ENCODE results near the gene ADAMTS3.
"Not testable (repeated sequence)": the region's sequence is repeated elsewhere in the genome, so short reads cannot be mapped to it uniquely, and the experiment has no call there.

ADAMTS3 gene

DNA sequence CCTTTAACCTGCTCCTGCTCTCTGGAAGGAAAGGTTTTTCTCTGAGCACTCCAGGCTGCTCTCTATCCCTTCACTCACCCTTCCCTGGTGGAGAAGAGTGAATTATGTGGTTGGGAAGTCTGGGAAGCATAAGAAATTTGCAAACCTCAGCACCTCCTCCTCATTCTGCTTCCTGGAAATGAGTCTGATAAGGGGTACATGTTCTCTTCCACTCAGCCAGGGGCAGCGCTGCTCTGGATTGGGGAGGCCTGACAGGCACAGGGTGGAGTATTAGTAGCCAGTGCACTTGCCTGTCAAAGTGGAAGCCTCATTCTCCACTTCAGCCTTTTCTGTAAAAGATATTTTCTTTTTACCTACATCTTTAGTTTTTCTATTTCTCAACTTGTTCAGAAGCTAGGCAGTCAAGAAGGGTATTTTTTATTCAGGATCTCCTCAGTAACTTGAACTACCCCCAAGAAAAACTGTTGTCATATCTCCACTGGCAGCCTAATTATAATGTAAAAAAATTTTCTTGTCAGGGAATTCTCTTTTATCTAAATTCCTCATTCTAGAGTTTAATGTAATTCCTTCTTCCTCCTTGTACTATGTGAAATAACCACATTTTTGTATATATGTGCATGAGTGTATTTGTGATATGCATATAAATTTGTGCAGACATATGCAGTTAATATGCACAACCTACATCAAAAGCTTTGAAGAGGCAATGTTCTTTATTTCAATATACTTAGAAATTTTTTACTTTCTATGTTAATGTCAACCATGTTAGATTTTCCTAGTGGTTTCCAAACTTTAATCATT lies 15.3 kb downstream of the ADAMTS3 start:
- no peak for DNase-seq (ENCODE audit: low read depth in 2 of 2)

DNA sequence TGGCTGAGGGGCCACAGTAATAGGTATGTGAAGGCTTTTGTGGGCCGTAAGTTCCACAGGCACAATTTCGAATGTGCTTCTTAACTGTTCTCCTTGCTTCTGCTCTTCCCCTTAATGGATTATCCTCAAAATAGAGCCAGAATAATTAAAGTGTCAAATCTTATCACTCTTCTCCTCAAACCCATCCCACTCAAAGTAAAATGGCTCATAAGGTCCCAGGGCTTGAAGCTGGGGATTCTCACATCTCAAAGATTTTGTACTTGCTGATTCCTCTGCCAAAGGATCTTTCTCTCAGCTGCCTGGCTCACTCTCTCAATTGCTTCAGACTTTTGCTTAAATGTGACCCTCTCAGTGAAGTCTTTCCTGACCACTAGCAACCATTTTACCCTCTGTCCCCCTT lies 16.6 kb downstream of the ADAMTS3 start:
- no peak for DNase-seq (ENCODE audit: low read depth in 2 of 2)

DNA sequence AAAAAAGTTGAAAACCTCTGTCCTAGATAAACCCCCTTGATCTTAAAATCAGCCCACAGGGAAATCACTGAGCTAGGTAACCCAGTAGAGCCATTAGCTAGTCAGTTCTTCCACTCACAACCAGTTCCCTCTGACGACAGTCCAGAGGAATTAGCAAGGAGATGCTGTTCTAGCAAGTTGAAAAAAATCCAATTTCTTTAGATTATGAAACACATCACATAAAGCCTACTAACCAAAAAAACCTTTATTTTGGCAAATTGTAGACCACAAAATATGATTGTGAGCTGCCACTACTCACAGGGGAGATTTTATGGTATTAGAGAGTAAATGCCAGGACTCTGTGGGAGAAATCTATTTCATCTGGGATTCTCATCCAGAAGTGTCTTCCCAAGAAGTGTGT lies 22.6 kb downstream of the ADAMTS3 start:
- no peak for DNase-seq (ENCODE audit: low read depth in 2 of 2)

DNA sequence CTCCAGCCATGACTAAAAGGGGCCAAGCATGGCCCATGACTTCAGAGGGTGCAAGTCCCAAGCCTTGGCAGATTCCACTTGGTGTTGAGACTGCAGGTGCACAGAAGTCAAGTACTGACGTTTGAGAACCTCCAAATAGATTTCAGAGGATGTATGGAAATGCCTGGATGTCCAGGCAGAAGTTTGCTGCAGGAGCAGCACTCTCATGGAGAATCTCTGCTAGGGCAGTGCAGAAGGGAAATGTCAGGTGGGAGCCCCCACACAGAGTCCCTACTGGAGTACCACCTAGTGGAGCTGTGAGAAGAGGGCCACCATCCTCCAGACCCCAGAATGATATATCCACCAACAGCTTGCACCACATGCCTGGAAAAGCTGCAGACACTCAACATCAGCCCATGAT lies 28.3 kb downstream of the ADAMTS3 start:
- DNase-seq (ENCODE audit: low read depth in 2 of 2) = not testable (repeated sequence)

DNA sequence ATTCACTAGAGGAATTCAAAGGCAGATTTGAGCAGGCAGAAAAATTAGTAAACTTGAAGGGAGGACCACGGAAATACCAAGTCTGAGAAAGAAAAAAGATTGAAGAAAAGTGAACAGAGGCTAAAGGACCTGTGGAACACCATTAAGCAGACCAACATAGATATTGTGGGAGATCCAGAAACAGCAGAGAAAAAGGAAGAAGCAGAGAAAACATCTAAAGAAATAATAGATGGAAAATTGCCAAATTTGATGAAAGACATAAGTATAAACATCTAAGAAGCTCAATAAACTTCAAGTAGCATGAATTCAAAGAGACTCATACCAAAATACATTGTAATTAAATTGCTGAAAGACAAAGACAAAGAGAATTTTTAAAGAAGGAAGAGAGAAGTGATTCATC lies 31.0 kb downstream of the ADAMTS3 start:
- no peak for DNase-seq (ENCODE audit: low read depth in 2 of 2)

DNA sequence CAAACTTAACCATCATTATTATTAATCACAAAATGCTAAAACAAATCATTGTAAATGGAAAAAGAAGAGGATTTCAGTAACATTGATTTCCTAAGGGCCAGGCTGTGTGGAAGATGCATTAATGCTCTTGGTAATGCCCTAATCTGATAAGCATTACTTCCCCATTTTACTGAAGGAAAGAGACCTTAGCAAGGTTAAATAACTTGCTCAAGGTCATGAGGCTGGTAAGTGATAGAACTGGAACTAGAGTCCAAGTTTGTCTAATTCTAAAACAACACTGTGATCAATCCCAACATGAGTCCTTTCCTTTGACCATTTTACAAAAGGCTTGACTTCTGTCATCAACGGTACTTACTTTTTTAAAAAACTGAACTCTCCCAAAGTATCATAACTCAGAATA lies 32.6 kb downstream of the ADAMTS3 start:
- no peak for DNase-seq (ENCODE audit: low read depth in 2 of 2)

DNA sequence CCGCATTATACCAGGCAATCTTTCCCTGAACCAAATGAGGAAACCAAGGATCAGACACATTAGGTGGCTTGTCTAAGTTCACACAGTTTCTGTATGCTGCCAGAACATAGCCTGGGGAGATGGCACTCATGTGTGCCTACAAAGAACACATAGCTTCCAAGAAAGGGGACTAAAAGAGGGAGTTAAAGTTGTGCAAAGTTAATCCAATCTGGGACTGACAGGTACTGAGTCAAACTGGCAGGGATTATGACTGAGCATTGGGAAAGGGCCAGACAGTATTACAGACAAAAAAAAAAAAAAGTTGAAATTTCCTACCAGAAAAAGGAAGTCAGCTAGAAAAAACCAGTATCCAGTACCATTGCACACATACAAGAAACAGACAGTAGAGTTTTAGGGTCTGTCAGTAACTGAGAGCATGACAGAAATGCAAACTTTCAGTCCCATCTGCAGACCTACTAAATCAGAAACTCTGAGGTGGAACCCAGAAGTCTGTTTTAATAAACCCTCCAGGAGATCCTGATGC lies 37.2 kb downstream of the ADAMTS3 start:
- no peak for DNase-seq (ENCODE audit: low read depth in 2 of 2)

DNA sequence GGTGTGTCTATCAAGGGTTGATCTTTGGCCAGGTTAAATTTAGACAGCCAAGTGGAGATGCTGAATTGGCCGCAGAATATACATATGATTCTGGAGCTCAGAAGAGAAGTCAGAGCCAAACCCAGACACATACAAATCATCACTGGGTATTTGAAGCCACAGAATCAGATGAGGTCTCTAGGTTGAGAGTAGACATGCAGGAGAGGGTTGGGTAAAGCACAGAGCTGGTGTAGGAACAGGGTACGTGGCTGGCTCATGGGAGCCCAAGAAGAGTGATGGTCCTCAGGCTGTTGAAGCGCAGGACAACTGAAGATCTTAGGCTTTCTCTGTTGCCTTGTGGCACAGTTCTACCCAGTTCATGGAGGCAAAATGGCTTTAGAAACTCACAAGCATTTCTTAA lies 37.7 kb downstream of the ADAMTS3 start:
- no peak for DNase-seq (ENCODE audit: low read depth in 2 of 2)

DNA sequence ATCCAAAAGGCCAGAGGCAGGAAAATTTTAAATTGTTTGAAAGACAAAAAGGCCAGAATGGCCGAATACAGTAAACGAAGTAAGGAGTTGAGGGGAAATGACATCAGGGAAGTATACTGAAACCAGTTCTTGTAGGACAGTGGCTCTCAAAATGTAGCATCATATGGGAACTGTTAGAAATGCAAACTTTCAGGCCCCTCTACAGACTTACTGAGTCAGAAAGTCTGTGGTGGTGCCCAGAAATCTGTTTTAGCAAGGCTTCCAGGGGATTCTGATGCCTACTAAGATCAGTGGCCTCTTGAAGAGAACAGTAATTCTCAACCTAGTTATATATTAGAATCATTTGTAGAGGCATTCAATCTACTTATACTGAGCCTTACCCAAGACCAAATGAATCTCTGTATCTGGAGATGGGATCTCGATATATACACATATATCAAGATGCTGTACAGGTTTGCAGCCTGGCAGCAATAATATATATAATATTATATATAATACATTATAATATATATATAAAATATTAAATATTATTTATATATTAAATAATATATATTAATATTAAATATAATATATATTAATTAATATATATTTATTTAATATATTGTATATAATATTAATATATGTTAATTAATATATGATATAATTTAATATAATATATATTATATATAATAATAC lies 39.7 kb downstream of the ADAMTS3 start:
- no peak for DNase-seq (ENCODE audit: low read depth in 2 of 2)

DNA sequence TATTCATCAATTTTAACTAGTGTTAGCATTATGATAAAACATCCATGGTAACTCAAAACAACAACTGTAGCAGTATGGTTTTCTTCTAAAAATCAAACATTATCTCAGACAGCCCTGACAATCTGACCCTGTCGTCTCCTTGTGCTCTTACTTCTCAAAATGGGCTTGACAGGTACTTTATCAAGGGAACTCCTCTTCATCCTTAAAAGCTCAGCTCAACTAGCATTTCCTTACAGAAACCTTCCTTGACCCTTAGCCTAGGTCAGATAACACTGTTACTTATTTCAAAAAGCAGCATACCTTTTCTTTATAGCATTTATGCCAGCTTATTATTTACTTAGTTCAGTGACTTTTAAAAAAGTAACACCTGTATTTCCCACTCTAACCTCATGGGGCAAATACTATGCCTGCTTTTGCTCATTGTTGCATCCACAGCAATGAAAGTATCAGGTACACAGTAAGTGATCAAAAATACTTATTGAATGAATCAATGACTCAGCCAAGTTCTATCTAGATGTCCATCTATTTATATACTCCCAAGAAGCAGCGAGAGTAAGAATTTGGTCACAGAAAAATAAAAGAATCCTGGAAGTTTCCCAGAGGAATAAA lies 41.9 kb downstream of the ADAMTS3 start:
- DNase-seq (ENCODE audit: low read depth in 2 of 2) = no peak

DNA sequence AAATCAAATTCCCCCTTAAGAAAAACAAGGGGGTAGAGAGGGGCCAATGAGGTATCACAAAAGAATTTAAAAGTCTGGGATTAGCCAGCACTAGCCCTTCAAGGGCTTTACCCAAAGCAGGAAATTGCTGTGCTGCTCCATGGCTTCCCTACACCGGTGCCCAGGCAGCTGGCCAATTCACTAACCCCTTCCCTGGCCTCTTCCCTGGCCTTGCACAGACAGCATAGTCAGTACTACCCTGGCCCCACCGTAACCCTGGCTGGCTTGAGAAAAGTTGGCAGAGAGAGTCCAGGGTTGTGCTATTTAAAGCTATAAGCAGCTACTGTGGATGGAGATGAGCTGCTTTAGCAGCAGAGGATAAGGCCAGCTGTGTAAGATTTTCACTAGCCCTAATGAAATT lies 43.1 kb downstream of the ADAMTS3 start:
- no peak for DNase-seq (ENCODE audit: low read depth in 2 of 2)

DNA sequence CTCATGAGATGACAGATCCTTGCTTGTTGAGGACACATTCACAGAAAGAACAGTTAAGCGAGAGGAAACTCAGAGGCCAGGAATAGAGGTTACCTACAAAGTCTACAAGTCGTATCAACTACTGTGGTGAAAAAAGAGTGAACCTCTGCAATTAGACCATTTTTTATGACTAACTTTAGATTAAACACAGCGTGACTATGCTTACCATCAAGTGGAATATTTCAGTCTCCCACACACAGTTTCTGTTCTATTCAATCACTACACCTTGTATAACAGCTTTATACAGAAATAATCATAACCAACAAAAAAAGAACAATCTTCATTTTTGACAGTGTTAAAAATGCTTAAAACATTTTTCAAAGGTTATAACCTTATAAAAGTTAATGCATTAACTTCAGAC lies 46.6 kb downstream of the ADAMTS3 start:
- no peak for DNase-seq (ENCODE audit: low read depth in 2 of 2)

DNA sequence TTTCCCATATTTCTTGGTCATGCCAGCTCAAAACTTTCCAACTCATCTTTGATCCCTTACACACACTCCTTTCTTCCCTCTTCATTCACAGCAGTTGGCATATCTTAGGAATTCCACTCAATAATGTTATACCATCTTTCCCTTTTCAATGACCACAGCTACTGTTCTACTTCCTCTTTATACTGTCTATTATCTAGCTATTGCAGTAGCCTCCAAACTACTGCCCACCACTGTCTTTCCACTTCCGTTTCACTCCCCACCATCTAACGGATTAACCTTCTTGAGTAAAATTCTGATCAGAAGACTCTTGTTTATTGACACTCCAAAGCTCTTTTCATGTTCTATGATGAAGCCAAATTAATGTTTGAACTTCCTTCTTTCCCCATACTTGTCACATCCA lies 55.8 kb downstream of the ADAMTS3 start:
- no peak for DNase-seq (ENCODE audit: low read depth in 2 of 2)

DNA sequence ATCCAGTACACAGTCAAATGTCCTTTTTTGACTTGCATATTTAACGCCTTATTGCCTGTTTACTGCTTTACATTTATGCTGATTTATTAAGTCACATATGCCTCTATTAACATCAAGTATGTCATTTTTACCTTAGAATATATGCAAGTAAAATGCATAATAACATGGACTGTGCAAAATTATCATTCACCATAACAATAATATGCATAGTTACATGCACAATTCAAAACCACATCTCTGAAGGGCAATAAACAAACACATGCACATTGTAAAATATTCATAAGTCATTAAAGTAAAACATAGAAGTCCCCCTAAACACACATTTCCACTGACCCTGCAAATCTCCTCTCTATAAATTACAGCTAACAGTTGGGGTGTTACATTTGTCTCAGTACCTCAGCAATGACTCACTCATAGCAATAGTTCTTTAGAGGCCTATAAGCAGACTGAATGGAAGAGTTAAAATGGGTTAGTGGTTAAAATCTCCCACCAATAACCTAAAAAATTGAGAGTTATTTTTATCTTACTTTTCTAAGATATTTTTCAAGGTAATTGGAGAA lies 61.1 kb downstream of the ADAMTS3 start:
- no peak for DNase-seq (ENCODE audit: low read depth in 2 of 2)

DNA sequence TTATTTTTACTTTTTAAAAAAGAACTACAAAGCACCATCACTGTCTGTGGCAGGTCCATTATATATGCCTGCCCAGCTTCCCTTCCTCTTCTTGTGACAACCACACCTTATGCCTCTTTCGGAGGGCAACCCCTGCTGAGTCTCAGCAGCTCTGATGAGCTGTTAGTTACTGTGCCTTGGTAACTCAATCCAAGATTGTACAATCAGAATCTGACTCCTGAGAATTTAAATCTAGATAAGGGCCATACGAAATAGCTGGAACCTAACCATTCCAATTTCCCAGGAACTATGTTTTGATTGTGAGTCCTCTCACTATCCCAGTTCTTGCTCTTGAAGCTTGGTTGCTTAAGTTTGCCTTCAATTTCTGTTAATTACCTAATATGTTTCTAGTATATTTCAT lies 61.9 kb downstream of the ADAMTS3 start:
- DNase-seq (ENCODE audit: low read depth in 2 of 2) = no peak

DNA sequence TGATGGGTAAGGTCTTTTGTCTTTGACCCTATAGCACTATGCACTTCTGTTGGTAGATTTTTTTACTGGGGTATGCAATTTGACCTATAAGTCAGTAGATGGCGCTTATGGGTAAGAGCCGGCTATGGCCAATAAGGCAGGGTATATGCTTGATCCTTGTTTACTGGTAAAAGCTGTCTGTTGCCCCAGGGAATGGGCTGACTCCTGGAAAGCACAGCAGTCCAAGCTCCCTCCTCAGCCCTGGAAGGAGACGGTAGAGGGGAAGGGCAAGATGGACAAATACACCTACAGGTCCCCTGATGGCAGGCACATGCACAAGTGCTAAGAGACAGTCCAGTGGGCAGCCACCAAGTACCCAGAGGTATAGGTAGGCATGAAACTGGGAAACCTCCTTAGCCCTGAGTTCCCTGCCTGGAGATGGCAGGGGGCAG lies 63.7 kb downstream of the ADAMTS3 start:
- no peak for DNase-seq (ENCODE audit: low read depth in 2 of 2)

DNA sequence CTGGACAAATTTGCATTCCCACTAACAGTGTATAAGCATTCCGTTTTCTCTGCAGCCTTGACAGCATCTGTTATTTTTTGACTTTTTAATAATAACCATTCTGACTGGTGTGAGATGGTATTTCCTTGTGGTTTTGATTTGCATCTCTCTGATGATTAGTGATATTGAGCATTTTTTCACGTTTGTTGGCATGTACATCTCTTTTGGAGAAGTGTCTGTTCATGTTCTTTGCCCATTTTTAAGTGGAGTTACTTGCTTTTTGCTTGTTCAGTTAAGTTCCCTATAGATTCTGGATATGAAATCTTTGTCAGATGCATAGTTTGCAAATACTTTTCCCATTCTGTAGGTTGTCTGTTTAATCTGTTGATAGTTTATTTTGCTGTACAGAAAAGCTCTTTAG lies 68.8 kb downstream of the ADAMTS3 start:
- no peak for DNase-seq (ENCODE audit: low read depth in 2 of 2)

DNA sequence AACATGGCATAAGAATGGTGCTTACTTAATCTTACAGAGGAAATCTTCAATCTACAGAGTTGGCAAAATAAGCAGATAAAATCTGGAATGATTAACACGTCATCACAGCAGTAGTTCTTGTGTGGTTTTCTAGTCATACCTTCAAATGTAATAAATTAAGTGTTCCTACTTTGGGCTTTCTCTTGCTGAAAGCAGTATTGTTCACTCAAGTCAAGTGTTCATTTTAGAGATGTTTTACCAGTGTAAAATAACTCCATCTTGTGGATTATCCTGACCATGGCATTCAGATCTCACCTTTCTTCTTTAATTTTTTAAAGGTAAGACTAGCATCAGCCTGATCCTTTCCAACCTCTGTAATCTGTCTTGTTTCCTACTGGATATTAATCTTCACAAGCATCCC lies 72.9 kb downstream of the ADAMTS3 start:
- DNase-seq (ENCODE audit: low read depth in 2 of 2) = no peak

DNA sequence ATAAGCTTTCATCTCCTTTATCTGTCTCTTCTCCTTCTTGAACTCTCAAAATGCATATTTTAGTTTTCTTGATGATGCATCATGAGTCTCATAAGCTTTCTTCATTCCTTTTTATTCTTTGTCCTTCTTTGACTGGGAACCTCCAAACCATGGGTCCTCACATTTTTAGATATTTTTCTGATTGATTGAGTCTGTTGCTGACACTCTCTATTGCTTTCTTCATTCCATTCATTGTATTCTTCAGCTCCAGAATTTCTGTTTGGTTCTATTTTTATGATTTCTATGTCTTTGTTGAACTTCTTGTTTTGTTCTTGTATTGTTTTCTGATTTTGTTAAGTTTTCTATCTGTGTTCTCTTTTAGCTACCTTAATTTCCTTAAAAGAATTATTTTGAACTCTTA lies 74.9 kb downstream of the ADAMTS3 start:
- no peak for DNase-seq (ENCODE audit: low read depth in 2 of 2)

DNA sequence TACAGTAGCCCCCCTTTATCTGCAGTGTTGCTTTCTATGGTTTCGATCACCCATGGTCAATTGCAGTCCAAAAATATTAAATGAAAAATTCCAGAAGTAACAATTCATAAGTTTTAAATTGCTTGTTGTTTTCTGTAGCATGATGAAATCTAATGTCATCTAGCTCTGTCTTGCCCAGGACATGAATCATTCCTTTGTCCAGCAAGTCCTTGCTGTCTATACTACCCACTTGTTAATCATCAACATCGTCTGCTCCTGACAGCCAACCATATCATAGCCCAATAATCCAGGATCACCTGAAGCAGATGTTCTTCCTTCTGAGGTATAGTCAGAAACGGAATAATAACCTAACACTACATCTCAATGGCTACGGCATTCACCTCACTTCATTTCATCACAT lies 79.8 kb downstream of the ADAMTS3 start:
- DNase-seq (ENCODE audit: low read depth in 2 of 2) = no peak

DNA sequence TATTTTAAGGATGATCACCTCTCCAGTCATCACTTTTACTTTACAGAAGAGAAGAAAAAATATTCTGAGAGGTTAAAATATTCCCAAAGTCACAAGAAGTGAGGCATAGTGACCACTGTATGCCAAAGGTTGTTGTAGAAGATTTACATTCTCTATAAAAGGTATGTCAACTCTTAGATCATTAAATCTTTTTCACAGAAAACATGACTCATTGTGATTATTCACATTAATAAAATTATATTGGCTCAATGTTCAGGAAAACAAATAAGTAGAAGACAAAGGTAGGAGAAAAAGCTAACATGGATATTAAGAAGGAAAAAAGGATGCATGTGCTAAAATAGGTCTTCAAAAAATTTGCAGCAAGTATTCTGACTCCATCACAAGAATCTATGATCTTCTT lies 82.0 kb downstream of the ADAMTS3 start:
- DNase-seq (ENCODE audit: low read depth in 2 of 2) = no peak

DNA sequence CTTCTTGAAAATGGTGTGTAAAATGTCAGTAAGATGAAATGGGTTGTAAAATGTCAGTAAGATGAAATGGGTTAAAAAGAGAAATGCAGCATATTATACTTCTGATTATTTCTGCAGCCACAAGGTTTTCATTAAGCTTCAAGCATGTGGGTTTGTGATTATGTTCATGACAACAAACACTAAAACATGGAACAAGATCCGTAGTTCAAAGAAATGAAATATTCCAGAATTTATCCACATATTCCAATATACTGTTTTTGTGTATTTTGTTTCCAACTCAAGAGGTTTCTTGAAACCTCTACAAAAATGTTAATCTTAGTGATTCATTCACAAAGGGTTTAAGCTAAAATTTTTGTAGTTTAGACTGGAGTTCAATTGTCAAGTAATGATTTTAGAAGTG lies 84.0 kb downstream of the ADAMTS3 start:
- no peak for DNase-seq (ENCODE audit: low read depth in 2 of 2)
